ENCODE results near the gene SCYGR3.

SCYGR3 gene

GRCh38 chr2:227595797-227596196 is 18.8 kb downstream of the SCYGR3 start:
- no peak for TF ChIP-seq CTCF (IDR thresholded peaks at IDR 0.05; ENCODE audit: low read depth, low read length)
- no peak overlapping the region for H3K4me3 ChIP-seq (replicated peaks in 1 of 2; ENCODE audit: low read depth in 2 of 2, low read length in 2 of 2)
- DNase-seq (ENCODE audit: low read depth in 2 of 2), result no peak

GRCh38 chr2:227592694-227593387 is 21.8 kb downstream of the SCYGR3 start:
- TF ChIP-seq CTCF (IDR thresholded peaks at IDR 0.05; ENCODE audit: low read depth, low read length), result no peak
- no peak overlapping the region for H3K4me3 ChIP-seq (replicated peaks in 1 of 2; ENCODE audit: low read depth in 2 of 2, low read length in 2 of 2)
- DNase-seq (ENCODE audit: low read depth in 2 of 2), result peak in 1 of 2 donors; percentile 28

DNA sequence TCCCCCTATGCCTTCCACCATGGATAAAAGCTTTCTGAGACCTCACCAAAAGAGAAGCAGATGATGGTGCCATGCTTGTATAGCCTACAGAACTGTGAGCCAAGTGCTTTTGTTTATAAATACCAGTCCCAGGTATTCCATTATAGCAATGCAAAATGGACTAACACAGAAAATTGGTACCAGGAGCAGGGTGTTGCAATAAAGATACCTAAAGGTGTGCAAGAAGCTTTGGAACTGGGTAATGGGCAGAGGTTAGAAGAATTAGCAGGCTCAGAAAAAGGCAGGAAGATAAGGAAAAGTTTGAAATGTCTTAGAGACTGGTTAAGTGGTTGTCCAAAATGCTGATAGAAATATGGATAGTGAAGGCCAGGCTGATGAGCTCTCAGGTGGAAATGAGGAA is 32.3 kb downstream of the SCYGR3 start:
- no peak overlapping the region for H3K4me3 ChIP-seq (replicated peaks in 1 of 2; ENCODE audit: low read depth in 2 of 2, low read length in 2 of 2)
- TF ChIP-seq CTCF (IDR thresholded peaks at IDR 0.05; ENCODE audit: low read depth, low read length), result no peak
- DNase-seq (ENCODE audit: low read depth in 2 of 2), result no peak

DNA sequence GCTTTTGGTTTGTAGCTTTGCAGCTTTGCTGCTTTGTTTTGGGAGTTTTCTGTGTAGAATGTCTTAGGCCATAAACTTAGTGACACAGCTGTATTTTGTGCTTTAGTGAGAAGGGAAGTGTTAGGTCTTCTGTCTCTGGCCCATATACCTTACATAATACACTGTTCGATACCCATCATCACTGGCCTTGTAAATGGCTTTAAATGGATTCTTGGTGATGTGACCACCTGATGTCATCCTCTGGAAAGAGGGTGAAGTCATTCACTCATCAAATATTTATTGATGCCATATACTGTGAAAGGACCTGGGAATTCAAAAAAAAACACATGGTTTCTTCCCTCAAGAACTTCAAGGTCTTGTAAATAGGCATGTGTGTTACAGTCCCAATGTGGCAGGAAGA is 34.8 kb downstream of the SCYGR3 start:
- TF ChIP-seq CTCF (IDR thresholded peaks at IDR 0.05; ENCODE audit: low read depth, low read length), result no peak
- no peak overlapping the region for H3K4me3 ChIP-seq (replicated peaks in 1 of 2; ENCODE audit: low read depth in 2 of 2, low read length in 2 of 2)

DNA sequence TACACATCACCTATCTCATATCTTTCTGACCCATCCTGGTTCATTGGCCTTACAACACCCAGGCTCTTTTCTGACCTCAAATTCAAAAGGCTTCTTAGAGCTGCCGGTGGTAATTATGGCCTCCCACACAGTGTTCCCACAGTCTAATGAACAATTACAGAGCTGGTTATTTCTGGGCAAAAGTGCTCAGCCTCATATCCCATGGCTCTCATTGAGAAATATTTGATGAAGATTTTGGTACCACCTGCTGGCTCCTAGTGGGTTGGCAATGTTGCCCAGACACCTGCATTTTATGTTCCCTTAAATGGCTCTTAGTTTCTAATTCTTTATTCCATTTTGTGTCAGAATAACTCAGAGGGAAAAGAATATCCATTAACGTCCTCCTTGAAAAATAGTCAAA is 36.0 kb downstream of the SCYGR3 start:
- no peak for DNase-seq (ENCODE audit: low read depth in 2 of 2)
- no peak overlapping the region for H3K4me3 ChIP-seq (replicated peaks in 1 of 2; ENCODE audit: low read depth in 2 of 2, low read length in 2 of 2)
- no peak for TF ChIP-seq CTCF (IDR thresholded peaks at IDR 0.05; ENCODE audit: low read depth, low read length)

More for the DNA sequence above, 34.8 kb downstream of the SCYGR3 start:
- no peak for DNase-seq (ENCODE audit: low read depth in 2 of 2)

GRCh38 chr2:227577555-227577954 is 37.1 kb downstream of the SCYGR3 start:
- H3K4me3 ChIP-seq (replicated peaks in 1 of 2; ENCODE audit: low read depth in 2 of 2, low read length in 2 of 2), result no peak overlapping the region
- no peak for DNase-seq (ENCODE audit: low read depth in 2 of 2)
- no peak for TF ChIP-seq CTCF (IDR thresholded peaks at IDR 0.05; ENCODE audit: low read depth, low read length)

GRCh38 chr2:227576812-227577211 is 37.8 kb downstream of the SCYGR3 start:
- no peak for DNase-seq (ENCODE audit: low read depth in 2 of 2)

More at GRCh38 chr2:227576812-227577211, 37.8 kb downstream of the SCYGR3 start:
- no peak for TF ChIP-seq CTCF (IDR thresholded peaks at IDR 0.05; ENCODE audit: low read depth, low read length)
- H3K4me3 ChIP-seq (replicated peaks in 1 of 2; ENCODE audit: low read depth in 2 of 2, low read length in 2 of 2), result no peak overlapping the region

Data from cardiac fibroblast (primary cell).